H9 (cell line): ENCODE results near the gene TAS2R46. TPM values are rescaled to one million over a fixed set of nuclear protein-coding genes. Genes with fewer than 3 reads are reported as not detected.

Experiments used
- DNase-seq: peaks from one replicate; pipeline ENCODE4 v3.0.0-alpha.2; 2017
- H2AFZ ChIP-seq: one replicate; pipeline ENCODE4 v1.6.1; 2013; ENCODE audit warnings: mild to moderate bottlenecking, low read length, control low read depth, moderate library complexity
- H2AK5ac ChIP-seq: 2 replicates; pipeline ENCODE4 v1.6.1; 2013; ENCODE audit warnings: low read length, control low read depth, mixed read lengths; ENCODE audit not compliant: insufficient read length
- H2BK120ac ChIP-seq: one replicate; pipeline ENCODE4 v1.6.1; 2013; ENCODE audit warnings: low read depth, mild to moderate bottlenecking, low read length, control low read depth, inconsistent platforms; ENCODE audit not compliant: poor library complexity, severe bottlenecking
- H2BK12ac ChIP-seq: 2 replicates; pipeline ENCODE4 v1.6.1; 2013; ENCODE audit warnings: low read length, control low read depth, mixed read lengths, low read depth; ENCODE audit not compliant: insufficient read length
- H2BK15ac ChIP-seq: 2 replicates; pipeline ENCODE4 v1.6.1; 2013; ENCODE audit warnings: low read depth, low read length, control low read depth
- H2BK20ac ChIP-seq: one replicate; pipeline ENCODE4 v1.6.1; 2013; ENCODE audit warnings: low read depth, mild to moderate bottlenecking, low read length, control low read depth, inconsistent platforms; ENCODE audit not compliant: poor library complexity, severe bottlenecking
- H2BK5ac ChIP-seq: 2 replicates; pipeline ENCODE4 v1.6.1; 2013; ENCODE audit warnings: low read length, control low read depth, mixed read lengths; ENCODE audit not compliant: insufficient read length
- H3K14ac ChIP-seq: 2 replicates; pipeline ENCODE4 v1.6.1; 2013; ENCODE audit warnings: low read length, control low read depth; ENCODE audit not compliant: insufficient read depth
- H3K18ac ChIP-seq: 2 replicates; pipeline ENCODE4 v1.6.1; 2013; ENCODE audit warnings: low read depth, mild to moderate bottlenecking, mixed read lengths, low read length, control low read depth; ENCODE audit not compliant: insufficient read length
- H3K23ac ChIP-seq: 2 replicates; pipeline ENCODE4 v1.6.1; 2013; ENCODE audit warnings: low read length, control low read depth, mixed read lengths, low read depth; ENCODE audit not compliant: insufficient read length
- H3K23me2 ChIP-seq: 2 replicates; pipeline ENCODE4 v1.6.1; 2013; ENCODE audit warnings: low read depth, mild to moderate bottlenecking, mixed read lengths, low read length, control low read depth; ENCODE audit not compliant: insufficient read length, poor library complexity, severe bottlenecking
- H3K27ac ChIP-seq: 2 replicates; pipeline ENCODE4 v1.5.1; 2013; ENCODE audit warnings: low read length, control low read depth, mixed read lengths, low read depth; ENCODE audit not compliant: insufficient read length
- H3K27me3 ChIP-seq: 2 replicates; pipeline ENCODE4 v1.6.1; 2013; ENCODE audit warnings: low read length, control low read depth, inconsistent platforms; ENCODE audit not compliant: insufficient read depth
- H3K4ac ChIP-seq: 2 replicates; pipeline ENCODE4 v1.6.1; 2013; ENCODE audit warnings: low read depth, mild to moderate bottlenecking, control low read depth, inconsistent platforms, low read length, moderate library complexity
- H3K4me1 ChIP-seq: 2 replicates; pipeline ENCODE4 v1.6.1; 2013; ENCODE audit warnings: low read length, control low read depth, inconsistent platforms; ENCODE audit not compliant: insufficient read depth
- H3K4me2 ChIP-seq: 2 replicates; pipeline ENCODE4 v1.6.1; 2013; ENCODE audit warnings: low read length, control low read depth, mixed read lengths; ENCODE audit not compliant: insufficient read length, insufficient read depth
- H3K56ac ChIP-seq: 2 replicates; pipeline ENCODE4 v1.6.1; 2013; ENCODE audit warnings: low read depth, mild to moderate bottlenecking, mixed read lengths, low read length, control low read depth; ENCODE audit not compliant: insufficient read length
- H3K79me1 ChIP-seq: 2 replicates; pipeline ENCODE4 v1.6.1; 2013; ENCODE audit warnings: low read depth, mild to moderate bottlenecking, moderate library complexity, low read length, control low read depth, inconsistent platforms; ENCODE audit not compliant: insufficient read depth, poor library complexity, severe bottlenecking
- H3K79me2 ChIP-seq: 2 replicates; pipeline ENCODE4 v1.6.1; 2013; ENCODE audit warnings: low read length, control low read depth, inconsistent platforms; ENCODE audit not compliant: insufficient read depth
- H3K9ac ChIP-seq: 2 replicates; pipeline ENCODE4 v1.6.1; 2013; ENCODE audit warnings: low read length, control low read depth, mixed read lengths; ENCODE audit not compliant: insufficient read length; ENCODE audit errors: extremely low read depth
- H3K9me3 ChIP-seq: one replicate; pipeline ENCODE4 v1.6.1; 2013; ENCODE audit warnings: low read depth, low read length, inconsistent platforms; ENCODE audit not compliant: control insufficient read depth
- H3T11ph ChIP-seq: one replicate; pipeline ENCODE4 v1.6.1; 2013; ENCODE audit warnings: mild to moderate bottlenecking, low read length, control low read depth, inconsistent platforms
- H4K20me1 ChIP-seq: one replicate; pipeline ENCODE4 v1.6.1; 2013; ENCODE audit not compliant: control insufficient read depth, insufficient read length, insufficient read depth
- H4K5ac ChIP-seq: 2 replicates; pipeline ENCODE4 v1.6.1; 2013; ENCODE audit warnings: low read depth, mild to moderate bottlenecking, mixed read lengths, low read length, control low read depth; ENCODE audit not compliant: insufficient read length
- H4K8ac ChIP-seq: replicated peaks from 2 replicates; pipeline ENCODE4 v1.6.1; 2013; ENCODE audit warnings: low read length, control low read depth, mixed read lengths, low read depth; ENCODE audit not compliant: insufficient read length
- H4K91ac ChIP-seq: 2 replicates; pipeline ENCODE4 v1.6.1; 2013; ENCODE audit warnings: low read depth, mild to moderate bottlenecking, moderate library complexity, mixed read lengths, low read length, control low read depth; ENCODE audit not compliant: insufficient read length
- H3K27ac Mint-ChIP-seq, 3 experiments: 2 replicates in 2 of 3; 3 replicates in 1 of 3; pipeline ENCODE4 v1.8.0; 2020 to 2021; ENCODE audit warnings: mixed read lengths in 3 of 3, mild to moderate bottlenecking in 1 of 3, moderate library complexity in 1 of 3
- H3K27me3 Mint-ChIP-seq: 2 replicates; pipeline ENCODE4 v1.8.0; 2021; ENCODE audit warnings: low read depth, mild to moderate bottlenecking, moderate library complexity, mixed read lengths
- H3K36me3 Mint-ChIP-seq, 3 experiments: 2 replicates in 2 of 3; 3 replicates in 1 of 3; pipeline ENCODE4 v1.8.0; 2020 to 2021; ENCODE audit warnings: low read depth in 3 of 3, mixed read lengths in 3 of 3; ENCODE audit not compliant: insufficient read depth in 1 of 3
- H3K4me1 Mint-ChIP-seq, 2 experiments: 2 replicates each; pipeline ENCODE4 v1.8.0; 2020; ENCODE audit warnings: mixed read lengths in 2 of 2
- H3K4me3 Mint-ChIP-seq, 2 experiments: 2 replicates in 1 of 2; 3 replicates in 1 of 2; pipeline ENCODE4 v1.8.0; 2020 to 2021; ENCODE audit warnings: mild to moderate bottlenecking in 2 of 2, mixed read lengths in 2 of 2, moderate library complexity in 1 of 2
- H3K9me3 Mint-ChIP-seq, 2 experiments: 2 replicates in 1 of 2; 3 replicates in 1 of 2; pipeline ENCODE4 v1.8.0; 2020; ENCODE audit warnings: mild to moderate bottlenecking in 2 of 2, mixed read lengths in 2 of 2, moderate library complexity in 1 of 2
- CTCF ChIP-seq: fragments of 200-600 bp; sonication (generic); conservative IDR thresholded peaks from 3 replicates; pipeline ENCODE4 v1.8.0; 2021; ENCODE audit warnings: antibody characterized with exemption, mild to moderate bottlenecking
- WGBS: extraction: QIAGEN DNeasy Blood & Tissue Kit; methylation state at CpG from one replicate; pipeline ENCODE4 v1.1.7; 2013; ENCODE audit warnings: missing lambda C conversion rate, low lambda C conversion rate, mixed read lengths; ENCODE audit not compliant: insufficient read length; ENCODE audit errors: extremely low coverage; 5-methylcytosine and 5-hydroxymethylcytosine counted together
- total RNA-seq: library from RNA; stranded (reverse); gene quantifications from 2 replicates; pipeline ENCODE4 v1.2.1, GENCODE V29; 2021

TAS2R46 gene
- total RNA-seq, 1 experiment from 2014 or later = 1.2 TPM

- H3K4me3 Mint-ChIP-seq = no peak overlapping the region
- no peak overlapping the region for H2BK5ac ChIP-seq
- no peak overlapping the region for H3K4me2 ChIP-seq
- H3K4ac ChIP-seq = no peak overlapping the region
- H2BK120ac ChIP-seq = no peak overlapping the region
- H3K27ac Mint-ChIP-seq = no peak overlapping the region
- H2AFZ ChIP-seq = no peak overlapping the region
- 0 out of 4 replicates have a peak, but pooled peaks cover 0 to 2% of the 10 kb centered on the region in 2 experiments for H3K4me1 Mint-ChIP-seq
- no CpG with 5 or more reads among the region's 1 CpG for WGBS
- no peaks in the 10 kb centered on the region; a peak in 3 of 7 replicates for H3K36me3 Mint-ChIP-seq
- H3K27ac ChIP-seq = no peak overlapping the region
- no peaks in the 10 kb centered on the region for H3K27me3 ChIP-seq
- no peaks in the 10 kb centered on the region for H3K27me3 Mint-ChIP-seq
- no peak overlapping the region for H4K8ac ChIP-seq
- no peak overlapping the region for H3K14ac ChIP-seq
- H2AK5ac ChIP-seq = no peak overlapping the region
- H3T11ph ChIP-seq = no peak overlapping the region
- no peak for TF ChIP-seq CTCF
- no peaks in the 10 kb centered on the region for H3K79me1 ChIP-seq
- no peak overlapping the region for H4K5ac ChIP-seq
- no peak overlapping the region for H2BK20ac ChIP-seq
- no peak overlapping the region for H2BK15ac ChIP-seq
- H3K9ac ChIP-seq = no peak overlapping the region
- no peaks in the 10 kb centered on the region for H3K9me3 ChIP-seq
- no peak overlapping the region for H2BK12ac ChIP-seq
- H3K23me2 ChIP-seq = no peaks in the 10 kb centered on the region
- no peaks in the 10 kb centered on the region for H3K9me3 Mint-ChIP-seq
- no peak overlapping the region for H3K18ac ChIP-seq
- H3K4me1 ChIP-seq = no peaks in the 10 kb centered on the region
- no peak for DNase-seq
- H3K56ac ChIP-seq = no peak overlapping the region
- H3K79me2 ChIP-seq = no peaks in the 10 kb centered on the region
- H4K91ac ChIP-seq = no peak overlapping the region
- H3K23ac ChIP-seq = no peak overlapping the region
- H4K20me1 ChIP-seq = no peaks in the 10 kb centered on the region
These were observed 45.2 kb downstream of the TAS2R46 start for GRCh38 chr12:11016937-11017336.
